ENCODE measurements around the gene PPP1CB. TPM values are rescaled to one million over a fixed set of nuclear protein-coding genes. Genes with fewer than 3 reads are reported as not detected.

Gene PPP1CB
- total RNA-seq (100 to 1,000 TPM; 200 to 458 (median 251) TPM), polyA plus RNA-seq (100 to 1,000 TPM in 2 of 3 donors, 10 to 100 TPM in 1; 72.5 to 117 (median 102) TPM)
- long read RNA-seq, donor 1, full-length matches to known transcripts = 22 of 192 reads
- long read RNA-seq, donor 1, partial matches to known transcripts = 170 of 192 reads
- long read RNA-seq, donor 1, other reads (novel, unspliced or antisense) = 0 of 192 reads
- long read RNA-seq, donor 2, full-length matches to known transcripts = 50 of 56 reads
- long read RNA-seq, donor 2, partial matches to known transcripts = 6 of 56 reads
- long read RNA-seq, donor 2, other reads (novel, unspliced or antisense) = 0 of 56 reads
- long read RNA-seq, donor 3, full-length matches to known transcripts = 27 of 37 reads
- long read RNA-seq, donor 3, partial matches to known transcripts = 10 of 37 reads
- long read RNA-seq, donor 3, other reads (novel, unspliced or antisense) = 0 of 37 reads
- long read RNA-seq, donor 4, full-length matches to known transcripts = 3 of 3 reads
- long read RNA-seq, donor 4, partial matches to known transcripts = 0 of 3 reads
- long read RNA-seq, donor 4, other reads (novel, unspliced or antisense) = 0 of 3 reads
- long read RNA-seq, donor 5, full-length matches to known transcripts = 36 of 51 reads
- long read RNA-seq, donor 5, partial matches to known transcripts = 15 of 51 reads
- long read RNA-seq, donor 5, other reads (novel, unspliced or antisense) = 0 of 51 reads
- long read RNA-seq, donor 6 = 0 reads
- long read RNA-seq, donor 7, full-length matches to known transcripts = 59 of 100 reads
- long read RNA-seq, donor 7, partial matches to known transcripts = 41 of 100 reads
- long read RNA-seq, donor 7, other reads (novel, unspliced or antisense) = 0 of 100 reads
- long read RNA-seq, donor 8, full-length matches to known transcripts = 33 of 33 reads
- long read RNA-seq, donor 8, partial matches to known transcripts = 0 of 33 reads
- long read RNA-seq, donor 8, other reads (novel, unspliced or antisense) = 0 of 33 reads
- long read RNA-seq, donor 9, full-length matches to known transcripts = 25 of 42 reads
- long read RNA-seq, donor 9, partial matches to known transcripts = 17 of 42 reads
- long read RNA-seq, donor 9, other reads (novel, unspliced or antisense) = 0 of 42 reads
- long read RNA-seq, donor 10, full-length matches to known transcripts = 15 of 15 reads
- long read RNA-seq, donor 10, partial matches to known transcripts = 0 of 15 reads
- long read RNA-seq, donor 10, other reads (novel, unspliced or antisense) = 0 of 15 reads

- peak; percentile 93 to 98 (median 96) for TF ChIP-seq POLR2AphosphoS5 (IDR thresholded peaks at IDR 0.05)
- peak in 2 of 7 experiments; percentile 9 to 46 for TF ChIP-seq CTCF (IDR thresholded peaks at IDR 0.05)
- TF ChIP-seq EP300 (IDR thresholded peaks at IDR 0.05) = peak; percentile 55
- peak in 2 of 4 donors; percentile 11 to 62 for TF ChIP-seq POLR2A (IDR thresholded peaks at IDR 0.05)
- Histone ChIP-seq H3K36me3 (no peaks in the 10 kb centered on the region), H3K4me1 (peaks cover 34 to 67% (median 48%) of the 10 kb centered on the region in 4 donors), H3K4me3 (peak within 1 kb of the TSS; percentile 82 to 94 (median 89)), H3K27me3 (no peaks in the 10 kb centered on the region), H3K27ac (peak within 1 kb of the TSS; percentile 100), H3K9me3 (no peaks in the 10 kb centered on the region)
- WGBS, 5 donors = 0 to 1% (median 0%) methylated on average over 26 to 81 of the region's 81 CpGs
- DNase-seq = peak; percentile 97 to 99
- intact Hi-C loops (cut with DNase I; ENCODE audit: low total_unique reads) = no loop called here
Observed at GRCh38 chr2:28751252-28751955, at the start of gene PPP1CB. Gene PPP1CB (plus strand): TSS chr2:28751830. CDS start chr2:28752125, 295 bp downstream.

- Histone ChIP-seq H3K4me1 (peaks cover 0 to 14% (median 2%) of the 10 kb centered on the region in 4 donors), H3K27ac (peak overlapping the region in 2 of 5 donors; percentile 40 to 56)
Observed at GRCh38 chr2:28702415-28702861, 49.2 kb upstream of the PPP1CB start.

GRCh38 chr2:28702878-28703277, 48.8 kb upstream of the PPP1CB start:
- Histone ChIP-seq H3K27me3 (no peaks in the 10 kb centered on the region), H3K4me1 (peaks cover 0 to 18% (median 4%) of the 10 kb centered on the region in 4 donors), H3K36me3 (no peaks in the 10 kb centered on the region), H3K27ac (peak overlapping the region in 2 of 5 donors; percentile 40 to 56), H3K9me3 (peaks cover 0 to 7% (median 0%) of the 10 kb centered on the region in 4 donors), H3K4me3 (no peak overlapping the region)
- 79 to 92% (median 90%) methylated on average over 8 of the region's 8 CpGs for WGBS, 5 donors
- no peak for TF ChIP-seq EP300 (IDR thresholded peaks at IDR 0.05)
- no peak for TF ChIP-seq POLR2A (IDR thresholded peaks at IDR 0.05)
- TF ChIP-seq POLR2AphosphoS5 (IDR thresholded peaks at IDR 0.05) = no peak
- TF ChIP-seq CTCF (IDR thresholded peaks at IDR 0.05) = no peak
- intact Hi-C loops (cut with DNase I; ENCODE audit: low total_unique reads) = no loop called here
- no peak for DNase-seq

More at GRCh38 chr2:28702415-28702861, 49.2 kb upstream of the PPP1CB start:
- intact Hi-C loops (cut with DNase I; ENCODE audit: low total_unique reads) = no loop called here
- Histone ChIP-seq H3K36me3 (no peaks in the 10 kb centered on the region), H3K9me3 (peaks cover 0 to 7% (median 0%) of the 10 kb centered on the region in 4 donors), H3K27me3 (no peaks in the 10 kb centered on the region), H3K4me3 (no peak overlapping the region)
- 67 to 85% (median 74%) methylated on average over 3 of the region's 3 CpGs for WGBS, 5 donors
- peak in 1 of 2 donors; percentile 41 for DNase-seq
- TF ChIP-seq EP300 (IDR thresholded peaks at IDR 0.05) (no peak), POLR2AphosphoS5 (IDR thresholded peaks at IDR 0.05) (peak in 1 of 3 donors; percentile 17), CTCF (IDR thresholded peaks at IDR 0.05) (no peak), POLR2A (IDR thresholded peaks at IDR 0.05) (no peak)
